ENCODE results near the gene PEX1.

The PEX1 gene

GRCh38 chr7:92456236-92456635 lies 72.1 kb downstream of the PEX1 start:
- DNase-seq = no peak

DNA sequence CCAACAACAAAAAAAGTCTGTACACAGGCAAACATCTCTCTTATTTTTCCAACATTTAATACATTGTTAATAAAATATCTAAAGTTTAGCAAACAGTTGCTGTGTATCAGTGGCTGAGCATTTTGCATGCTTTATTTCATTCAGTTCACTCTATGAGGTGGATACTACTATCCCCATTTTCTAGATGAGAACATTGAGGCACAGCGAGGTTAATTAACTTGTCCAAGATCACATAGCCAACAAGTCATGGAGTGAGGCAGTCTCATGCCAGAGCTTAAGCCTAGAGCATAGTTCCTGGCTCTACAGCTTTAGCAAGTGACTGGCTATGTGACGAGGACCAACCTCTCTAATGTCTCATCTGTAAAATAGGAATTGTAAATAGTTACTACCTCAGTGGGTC lies 76.7 kb downstream of the PEX1 start:
- DNase-seq = no peak

DNA sequence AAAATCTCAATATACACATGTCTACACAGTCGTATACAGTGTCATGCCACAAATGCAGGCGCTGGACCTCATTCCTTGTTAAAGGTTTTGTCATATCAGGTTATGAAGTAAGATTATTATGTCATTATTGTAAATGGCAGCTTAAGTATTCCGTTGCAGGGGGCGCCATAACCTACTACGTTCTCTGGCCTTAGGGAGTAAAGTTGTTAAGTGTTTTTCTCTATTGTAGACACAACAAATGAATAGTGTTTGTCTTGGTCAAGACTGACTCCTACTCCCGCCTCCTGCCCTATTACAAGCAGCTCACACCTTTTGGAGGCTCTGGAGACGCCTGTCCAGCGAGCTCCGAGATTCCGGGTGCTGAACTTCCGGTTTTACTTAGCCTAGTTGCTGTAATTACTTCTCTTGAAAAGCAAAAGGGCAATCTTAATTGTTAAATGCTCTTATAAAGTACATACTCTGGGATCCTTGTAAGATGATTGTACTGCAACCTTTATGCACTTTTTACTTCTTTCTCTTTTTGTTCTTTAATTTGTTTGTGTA lies 80.0 kb downstream of the PEX1 start:
- peak; percentile 63 for DNase-seq

- DNase-seq = peak; percentile 81
Observed at GRCh38 chr7:92447345-92448204, 80.7 kb downstream of the PEX1 start, which contains the start of gene GATAD1. Gene GATAD1 (plus strand): TSS chr7:92447482. CDS start chr7:92447730, 248 bp downstream.

DNA sequence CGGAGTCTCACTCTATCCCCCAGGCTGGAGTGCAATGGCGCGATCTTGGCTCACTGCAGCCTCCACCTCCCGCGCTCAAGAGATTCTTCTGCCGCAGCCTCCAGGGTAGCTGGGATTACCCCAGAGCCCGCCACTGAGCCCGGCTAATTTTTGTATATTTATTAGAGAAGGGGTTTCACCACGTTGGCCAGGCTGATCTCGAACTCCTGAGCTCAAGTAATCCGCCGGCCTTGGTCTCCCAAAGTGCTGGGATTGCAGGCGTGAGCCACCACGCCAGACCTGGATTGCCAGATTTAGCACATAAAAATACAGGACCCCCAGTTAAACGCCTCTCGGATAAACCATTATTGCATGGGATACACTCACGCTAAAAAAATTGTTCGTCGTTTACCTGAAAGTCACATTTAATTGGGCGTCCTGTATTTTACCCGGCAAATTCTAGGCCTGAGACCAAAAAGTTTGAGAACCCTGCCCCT lies 81.4 kb downstream of the PEX1 start:
- no peak for DNase-seq

- peak; percentile 21 for DNase-seq
Observed at GRCh38 chr7:92442720-92443119, 85.6 kb downstream of the PEX1 start.

DNA sequence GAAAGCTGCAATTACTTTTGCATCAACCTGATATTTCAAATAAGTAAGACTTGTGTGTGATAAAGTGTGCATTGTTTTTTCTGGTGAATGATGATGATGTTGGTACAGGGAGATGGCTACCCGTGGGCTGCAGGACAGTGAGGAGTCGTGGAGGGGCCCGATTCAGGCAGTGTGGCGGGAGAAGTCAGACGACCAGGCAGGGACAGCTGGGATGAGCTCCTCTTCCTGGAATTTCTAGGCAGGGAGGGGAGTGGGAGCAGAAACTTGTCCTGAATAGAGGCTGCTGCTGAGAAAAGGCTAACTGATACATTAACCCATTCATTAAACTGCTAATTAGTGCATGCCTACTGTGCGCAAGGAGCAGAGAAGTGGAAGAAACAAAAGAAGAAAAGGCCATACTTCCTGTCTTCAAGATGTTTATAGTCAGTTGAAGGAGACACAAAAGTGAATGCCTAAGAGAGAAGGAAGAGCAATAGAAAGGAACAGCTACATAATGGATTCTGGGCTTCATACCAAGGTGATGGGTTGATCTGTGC lies 90.3 kb downstream of the PEX1 start:
- DNase-seq = no peak

Measured in MV-4-11 (cell line).